Lower lobe of right lung (tissue), 2 donors: Measurements from ENCODE around the gene C22orf31. TPM values are rescaled to one million over a fixed set of nuclear protein-coding genes. Genes with fewer than 3 reads are reported as not detected.

Experiments used
- ATAC-seq, 2 donors: fragments of 200-7000 bp; cut with Tn5 transposase; one replicate each; pipeline ENCODE4 v1.9.1; 2020 to 2022; ENCODE audit warnings: mild to moderate bottlenecking in 2 of 2, moderate library complexity in 2 of 2
- DNase-seq: peaks from one replicate; pipeline ENCODE4 v3.0.0-alpha.2; 2020
- H3K27ac ChIP-seq: fragments of 200-600 bp; one replicate; pipeline ENCODE4 v1.8.0; 2022
- H3K27me3 ChIP-seq: fragments of 200-600 bp; one replicate; pipeline ENCODE4 v1.8.0; 2022; ENCODE audit warnings: low read depth
- H3K36me3 ChIP-seq: fragments of 200-600 bp; one replicate; pipeline ENCODE4 v1.8.0; 2022; ENCODE audit warnings: mild to moderate bottlenecking
- H3K4me1 ChIP-seq: fragments of 200-600 bp; one replicate; pipeline ENCODE4 v1.8.0; 2022
- H3K4me3 ChIP-seq: fragments of 200-600 bp; one replicate; pipeline ENCODE4 v1.8.0; 2022; ENCODE audit warnings: mild to moderate bottlenecking
- H3K9me3 ChIP-seq: fragments of 200-600 bp; one replicate; pipeline ENCODE4 v1.8.0; 2022
- CTCF ChIP-seq: fragments of 200-600 bp; IDR thresholded peaks from one replicate; pipeline ENCODE4 v1.8.0; 2022; ENCODE audit warnings: antibody characterized with exemption, mild to moderate bottlenecking
- intact Hi-C: fragments of 100-400 bp; cut with DNase I; formaldehyde crosslinking; loops from one replicate; pipeline ENCODE4 v1.11.0; 2022
- total RNA-seq: library from RNA; stranded (reverse); fragmentation: NEBNext Ultra II Directional; extraction: Animal tissue kit (Norgen Biotek cat#: 25700); gene quantifications from one replicate; pipeline ENCODE4 v1.2.1, GENCODE V29; 2021
- donor health status: DM: no; HTN: yes; CAD: no; lungs with severe emphysema.

Gene C22orf31
- total RNA-seq, 1 donor from 2014 or later, result not detected

- Histone ChIP-seq H3K4me1 (peaks cover 9% of the 10 kb centered on the region), H3K9me3 (no peaks in the 10 kb centered on the region), H3K27ac (no peak overlapping the region), H3K27me3 (no peaks in the 10 kb centered on the region), H3K36me3 (no peaks in the 10 kb centered on the region), H3K4me3 (no peak overlapping the region)
- DNase-seq (no peak), ATAC-seq (peak; percentile 64 to 68)
- no peak for TF ChIP-seq CTCF
- intact Hi-C loops, result no loop called here
Measured at GRCh38 chr22:29016067-29016938, 45.3 kb downstream of the C22orf31 start.

- no peak for TF ChIP-seq CTCF
- peaks cover 13% of the 10 kb centered on the region for H3K4me1 ChIP-seq
- H3K27me3 ChIP-seq, result no peaks in the 10 kb centered on the region
- no peaks in the 10 kb centered on the region for H3K36me3 ChIP-seq
- ATAC-seq (no peak), DNase-seq (no peak)
- H3K27ac ChIP-seq, result no peak overlapping the region
- intact Hi-C loops, result no loop called here
- no peak overlapping the region for H3K4me3 ChIP-seq
- no peaks in the 10 kb centered on the region for H3K9me3 ChIP-seq
Measured at GRCh38 chr22:29014773-29015172, 46.9 kb downstream of the C22orf31 start.

- TF ChIP-seq CTCF, result no peak
- no peak overlapping the region for H3K4me3 ChIP-seq
- H3K36me3 ChIP-seq, result no peaks in the 10 kb centered on the region
- H3K27ac ChIP-seq, result no peak overlapping the region
- no peak for ATAC-seq
- peaks cover 13% of the 10 kb centered on the region for H3K4me1 ChIP-seq
- no peaks in the 10 kb centered on the region for H3K9me3 ChIP-seq
- no peak for DNase-seq
- no peaks in the 10 kb centered on the region for H3K27me3 ChIP-seq
- intact Hi-C loops, result no loop called here
Measured at GRCh38 chr22:29014293-29014692, 47.3 kb downstream of the C22orf31 start.

- Histone ChIP-seq H3K9me3 (no peaks in the 10 kb centered on the region), H3K27me3 (no peaks in the 10 kb centered on the region), H3K4me3 (no peak overlapping the region), H3K27ac (no peak overlapping the region), H3K4me1 (peaks cover 13% of the 10 kb centered on the region), H3K36me3 (no peaks in the 10 kb centered on the region)
- intact Hi-C loops, result no loop called here
- no peak for TF ChIP-seq CTCF
- ATAC-seq (no peak), DNase-seq (no peak)
Measured at GRCh38 chr22:29012952-29013351, 48.7 kb downstream of the C22orf31 start.

- intact Hi-C loops, result no loop called here
- H3K27ac ChIP-seq, result no peak overlapping the region
- no peaks in the 10 kb centered on the region for H3K9me3 ChIP-seq
- no peak for ATAC-seq
- peaks cover 13% of the 10 kb centered on the region for H3K4me1 ChIP-seq
- DNase-seq, result no peak
- no peaks in the 10 kb centered on the region for H3K36me3 ChIP-seq
- H3K4me3 ChIP-seq, result no peak overlapping the region
- TF ChIP-seq CTCF, result no peak
- H3K27me3 ChIP-seq, result no peaks in the 10 kb centered on the region
Measured at GRCh38 chr22:29012101-29012433, 49.6 kb downstream of the C22orf31 start.
